ENCODE data around the gene FKBP4. TPM values are rescaled to one million over a fixed set of nuclear protein-coding genes. Genes with fewer than 3 reads are reported as not detected.

Gene FKBP4
- total and polyA plus RNA-seq, 2 of the 8 experiments (the other 6 are each of a cell fraction or from before 2014, with no cell fraction given), result 72.6 to 243 TPM

GRCh38 chr12:2800046-2800570 lies 5.3 kb downstream of the FKBP4 start:
- Histone ChIP-seq H4K20me1 (replicated peaks in 1 of 2; ENCODE audit: control insufficient read depth in 1 of 2, insufficient read depth in 2 of 2, low read length in 2 of 2) (peaks cover 14 to 31% of the 10 kb centered on the region in 2 experiments), H3K4me3 (ENCODE audit: extremely low read depth in 1 of 4, insufficient read depth in 2 of 4, low read depth in 3 of 4, low read length in 4 of 4) (no peak overlapping the region), H2BK20ac (ENCODE audit: low read length) (no peak overlapping the region), H3K79me1 (ENCODE audit: low read depth, low read length) (peaks cover 5% of the 10 kb centered on the region; the same call in 1 of the 2 replicates), H3K23ac (ENCODE audit: insufficient read length) (no peak overlapping the region), H2AFZ (ENCODE audit: low read length) (no peak overlapping the region), H3K14ac (ENCODE audit: insufficient read length) (no peak overlapping the region), H3K23me2 (ENCODE audit: low read depth, low read length) (peaks cover 5% of the 10 kb centered on the region; the same call in 1 of the 2 replicates), H3K79me2 (ENCODE audit: control insufficient read depth in 1 of 2, insufficient read depth in 2 of 2, low read length in 2 of 2) (peaks cover 0 to 25% of the 10 kb centered on the region in 2 experiments; a peak in 2 of 4 replicates), H3K4me1 (replicated peaks in 1 of 4; ENCODE audit: control insufficient read depth in 3 of 4, insufficient read depth in 4 of 4, low read length in 3 of 4) (no peaks in the 10 kb centered on the region; a peak in 1 of 7 replicates), H3K36me3 (ENCODE audit: control insufficient read depth in 2 of 4, insufficient read depth in 4 of 4, low read length in 3 of 4) (peaks cover 50 to 81% (median 69%) of the 10 kb centered on the region in 4 experiments), H3K27ac (ENCODE audit: low read depth, low read length) (no peak overlapping the region), H2AK5ac (ENCODE audit: low read depth, low read length) (no peak overlapping the region), H4K8ac (ENCODE audit: extremely low read depth, insufficient read depth, low read length) (no peak overlapping the region), H3K27me3 (replicated peaks in 1 of 4; ENCODE audit: control insufficient read depth in 3 of 4, extremely low read depth in 1 of 4, insufficient read depth in 3 of 4, low read length in 3 of 4) (no peaks in the 10 kb centered on the region), H3K18ac (ENCODE audit: extremely low read depth, low read length) (no peak overlapping the region), H4K5ac (ENCODE audit: insufficient read length, low read depth, low read length) (no peak overlapping the region), H3K4me2 (ENCODE audit: insufficient read depth in 1 of 2, low read depth in 2 of 2, low read length in 2 of 2) (no peak overlapping the region), H2BK12ac (ENCODE audit: low read depth, low read length) (no peak overlapping the region), H4K91ac (replicated peaks; ENCODE audit: insufficient read length, low read length) (no peak overlapping the region), H2BK15ac (ENCODE audit: low read length) (no peak overlapping the region), H2BK120ac (replicated peaks; ENCODE audit: low read depth, low read length) (no peak overlapping the region), H3K9me3 (ENCODE audit: insufficient read depth in 2 of 2, low read depth in 1 of 2, low read length in 1 of 2) (no peaks in the 10 kb centered on the region), H3K4ac (replicated peaks; ENCODE audit: insufficient read length, low read depth, low read length) (no peak overlapping the region), H2BK5ac (ENCODE audit: low read depth, low read length) (no peak overlapping the region), H3K56ac (replicated peaks; ENCODE audit: insufficient read length, low read depth, low read length) (no peak overlapping the region), H3K9ac (replicated peaks in 1 of 4; ENCODE audit: extremely low read depth in 1 of 4, low read depth in 3 of 4, low read length in 3 of 4) (no peak overlapping the region)
- FAIRE-seq (no peak), DNase-seq (ENCODE audit: low read depth in 1 of 2, low spot score in 2 of 2) (no peak)
- ChIA-PET CTCF (ENCODE audit: partially characterized antibody) (interaction anchor here (0.6 to 3.2 kb wide), 10 partner anchors 10 to 214 kb away, joined by 3 to 12 read pairs (median 3); no protein-coding TSS in a partner anchor), POLR2A (ENCODE audit: partially characterized antibody) (interaction anchor here (1.1 to 3.8 kb wide), 9 partner anchors 10 to 64 kb away, joined by 3 to 15 read pairs (median 4); partner anchors contain the start of gene ITFG2)
- WGBS, 2 experiments (ENCODE audit: extremely low coverage in 1 of 2, insufficient coverage in 1 of 2, insufficient read length in 1 of 2, insufficient replicate concordance in 2 of 2, low coverage in 1 of 2, low lambda C conversion rate in 2 of 2, missing lambda C conversion rate in 1 of 2), result 91% methylated on average over 3 of the region's 3 CpGs; no CpG with 5 or more reads in 1 of the 2 experiments
- TF ChIP-seq TAF7 (optimal IDR thresholded peaks at IDR 0.05; ENCODE audit: borderline replicate concordance, low read depth, low read length) (no peak), SIRT6 (IDR thresholded peaks at IDR 0.05; ENCODE audit: low read length) (no peak), POU5F1 (IDR thresholded peaks at IDR 0.05; ENCODE audit: low read depth, low read length) (no peak), FOSL1 (IDR thresholded peaks at IDR 0.05; ENCODE audit: insufficient read depth, low read depth, low read length) (no peak), CTCF (IDR thresholded peaks at IDR 0.05; ENCODE audit: control extremely low read depth in 1 of 3, insufficient read depth in 1 of 3, low read depth in 1 of 3, low read length in 3 of 3) (no peak), EP300 (IDR thresholded peaks at IDR 0.05; ENCODE audit: borderline replicate concordance in 1 of 2, low read depth in 2 of 2, low read length in 2 of 2) (no peak), CBX8 (IDR thresholded peaks at IDR 0.05; ENCODE audit: borderline replicate concordance, low read depth, low read length) (no peak), SIX5 (IDR thresholded peaks at IDR 0.05; ENCODE audit: low read depth, low read length) (no peak), SP2 (IDR thresholded peaks at IDR 0.05; ENCODE audit: low read length) (no peak)
